IMR-90 (cell line): ENCODE data around the gene PYCARD. TPM values are rescaled to one million over a fixed set of nuclear protein-coding genes. Genes with fewer than 3 reads are reported as not detected.

Experiments used
- ATAC-seq: fragments of 200-7000 bp; cut with Tn5 transposase; 2 replicates; pipeline ENCODE4 v1.9.1; 2020; ENCODE audit warnings: low read depth, mild to moderate bottlenecking, moderate library complexity
- BruUV-seq: library from RNA; stranded (reverse); fragments of 400-500 nt; replicated peaks from 2 replicates; lab custom pipeline; 2021; lab: Mats Ljungman, UMichigan
- CTCF ChIA-PET: fragments of 300-600 bp; formaldehyde crosslinking; extraction: SDS; loops from one replicate; lab custom pipeline; 2021; ENCODE audit warnings: antibody characterized with exemption; lab: Yijun Ruan, JAX
- POLR2A ChIA-PET: fragments of 300-600 bp; sonication (Branson Sonifier 250); formaldehyde crosslinking; loops from one replicate; lab custom pipeline; 2022; ENCODE audit warnings: antibody characterized with exemption; ENCODE audit not compliant: unreplicated experiment; lab: Charles Lee
- DNase-seq: peaks from one replicate; pipeline ENCODE4 v3.0.0; 2013
- H2AFZ ChIP-seq: replicated peaks from 2 replicates; pipeline ENCODE3; 2013; ENCODE audit warnings: low read length, mild to moderate bottlenecking; ENCODE audit not compliant: poor library complexity
- H2AK5ac ChIP-seq: 2 replicates; pipeline ENCODE4 v1.6.1; 2013; ENCODE audit warnings: low read depth, low read length, inconsistent platforms
- H2AK9ac ChIP-seq: replicated peaks from 2 replicates; pipeline ENCODE3; 2013; ENCODE audit warnings: mild to moderate bottlenecking, low read depth, low read length, moderate library complexity; ENCODE audit not compliant: poor library complexity
- H2BK120ac ChIP-seq: 2 replicates; pipeline ENCODE4 v1.6.1; 2013; ENCODE audit warnings: low read depth, low read length, inconsistent platforms
- H2BK15ac ChIP-seq: 3 replicates; pipeline ENCODE4 v1.6.1; 2013; ENCODE audit warnings: low read depth, low read length, inconsistent platforms
- H2BK20ac ChIP-seq: 2 replicates; pipeline ENCODE4 v1.6.1; 2013; ENCODE audit warnings: low read depth, mild to moderate bottlenecking, inconsistent platforms, low read length, moderate library complexity
- H2BK5ac ChIP-seq: 2 replicates; pipeline ENCODE4 v1.6.1; 2013; ENCODE audit warnings: mild to moderate bottlenecking, low read depth, low read length, inconsistent platforms; ENCODE audit not compliant: poor library complexity, severe bottlenecking
- H3K14ac ChIP-seq: replicated peaks from 2 replicates; pipeline ENCODE4 v1.6.1; 2013; ENCODE audit warnings: low read depth, low read length, inconsistent platforms
- H3K18ac ChIP-seq: 2 replicates; pipeline ENCODE4 v1.6.1; 2013; ENCODE audit warnings: low read depth, low read length, control low read depth
- H3K23ac ChIP-seq: 2 replicates; pipeline ENCODE4 v1.6.1; 2013; ENCODE audit warnings: low read depth, low read length, inconsistent platforms
- H3K27ac ChIP-seq: 2 replicates; pipeline ENCODE4 v1.5.1; 2013; ENCODE audit warnings: mild to moderate bottlenecking, control low read depth, low read length; ENCODE audit not compliant: insufficient read depth
- H3K27me3 ChIP-seq: 2 replicates; pipeline ENCODE4 v1.6.1; 2013; ENCODE audit warnings: low read length; ENCODE audit not compliant: control insufficient read depth, insufficient read depth
- H3K36me3 ChIP-seq: 2 replicates; pipeline ENCODE4 v1.6.1; 2013; ENCODE audit warnings: low read length, mixed read lengths; ENCODE audit not compliant: control insufficient read depth, insufficient read depth
- H3K4ac ChIP-seq: 2 replicates; pipeline ENCODE4 v1.6.1; 2013; ENCODE audit warnings: low read depth, low read length, inconsistent platforms
- H3K4me1 ChIP-seq: 2 replicates; pipeline ENCODE4 v1.6.1; 2013; ENCODE audit warnings: low read length, mixed read lengths; ENCODE audit not compliant: control insufficient read depth, insufficient read depth
- H3K4me2 ChIP-seq: 2 replicates; pipeline ENCODE4 v1.6.1; 2013; ENCODE audit warnings: low read depth, mild to moderate bottlenecking, control low read depth, low read length, moderate library complexity
- H3K4me3 ChIP-seq: 2 replicates; pipeline ENCODE4 v1.5.1; 2013; ENCODE audit warnings: low read depth, mild to moderate bottlenecking, control low read depth, low read length, moderate library complexity; ENCODE audit not compliant: insufficient read depth
- H3K56ac ChIP-seq: 2 replicates; pipeline ENCODE4 v1.6.1; 2013; ENCODE audit warnings: low read length, inconsistent platforms; ENCODE audit not compliant: insufficient read depth; ENCODE audit errors: extremely low read depth
- H3K79me1 ChIP-seq, 2 experiments: 2 replicates each; pipeline ENCODE4 v1.6.1; 2013; ENCODE audit warnings: low read length in 2 of 2, inconsistent platforms in 1 of 2, low read depth in 1 of 2
- H3K9ac ChIP-seq: 2 replicates; pipeline ENCODE4 v1.6.1; 2013; ENCODE audit warnings: low read depth, low read length, control low read depth
- H3K9me1 ChIP-seq: 2 replicates; pipeline ENCODE4 v1.6.1; 2013; ENCODE audit warnings: low read length, inconsistent platforms; ENCODE audit not compliant: insufficient read depth
- H3K9me3 ChIP-seq: 2 replicates; pipeline ENCODE4 v1.6.1; 2013; ENCODE audit warnings: low read length; ENCODE audit not compliant: control insufficient read depth, insufficient read depth
- H4K20me1 ChIP-seq: 2 replicates; pipeline ENCODE4 v1.6.1; 2013; ENCODE audit warnings: low read length, inconsistent platforms; ENCODE audit not compliant: insufficient read depth
- H4K5ac ChIP-seq: 2 replicates; pipeline ENCODE4 v1.6.1; 2013; ENCODE audit warnings: mild to moderate bottlenecking, low read depth, low read length, control low read depth
- H4K8ac ChIP-seq, 2 experiments: 2 replicates each; pipeline ENCODE4 v1.6.1; 2013; ENCODE audit warnings: low read depth in 2 of 2, low read length in 2 of 2, control low read depth in 1 of 2, inconsistent platforms in 1 of 2
- H4K91ac ChIP-seq: 2 replicates; pipeline ENCODE4 v1.6.1; 2013; ENCODE audit warnings: low read depth, low read length, inconsistent platforms; ENCODE audit not compliant: insufficient read depth
- BHLHE40 ChIP-seq: fragments of 150-350 bp; IDR thresholded peaks from 2 replicates; pipeline ENCODE4 v1.6.1; 2016; ENCODE audit warnings: mild to moderate bottlenecking, low read depth, low read length
- CEBPB ChIP-seq: IDR thresholded peaks from 2 replicates; pipeline ENCODE4 v1.6.1; 2012; ENCODE audit warnings: low read depth, low read length, improper control_type of control experiment
- CHD1 ChIP-seq: IDR thresholded peaks from 2 replicates; pipeline ENCODE4 v1.6.1; 2012; ENCODE audit warnings: low read depth, low read length, improper control_type of control experiment
- FOS ChIP-seq: fragments of 150-350 bp; IDR thresholded peaks from 2 replicates; pipeline ENCODE4 v1.6.1; 2016; ENCODE audit warnings: low read depth, low read length
- MAZ ChIP-seq: IDR thresholded peaks from 2 replicates; pipeline ENCODE4 v1.6.1; 2012; ENCODE audit warnings: low read depth, mild to moderate bottlenecking, low read length, improper control_type of control experiment, moderate library complexity, borderline replicate concordance
- POLR2A ChIP-seq: IDR thresholded peaks from 2 replicates; pipeline ENCODE4 v1.6.1; 2012; ENCODE audit warnings: mild to moderate bottlenecking, low read depth, low read length
- RAD21 ChIP-seq: IDR thresholded peaks from 2 replicates; pipeline ENCODE4 v1.6.1; 2012; ENCODE audit warnings: low read length, improper control_type of control experiment
- RCOR1 ChIP-seq: IDR thresholded peaks from 2 replicates; pipeline ENCODE4 v1.6.1; 2012; ENCODE audit warnings: mild to moderate bottlenecking, low read length, improper control_type of control experiment; ENCODE audit not compliant: insufficient replicate concordance
- RFX5 ChIP-seq: IDR thresholded peaks from 2 replicates; pipeline ENCODE4 v1.8.0; 2012; ENCODE audit warnings: low read depth, mild to moderate bottlenecking, low read length, moderate library complexity
- SMC3 ChIP-seq: fragments of 150-350 bp; IDR thresholded peaks from 2 replicates; pipeline ENCODE4 v1.6.1; 2016; ENCODE audit warnings: low read depth, mild to moderate bottlenecking, antibody characterized with exemption, low read length, moderate library complexity
- USF2 ChIP-seq: fragments of 150-350 bp; IDR thresholded peaks from 2 replicates; pipeline ENCODE4 v1.6.1; 2017; ENCODE audit warnings: mild to moderate bottlenecking, antibody characterized with exemption, low read length, low read depth
- WGBS, 2 experiments: methylation state at CpG; one replicate each; pipeline versions ENCODE4 v1.1.5 to v1.1.7; 2013; ENCODE audit warnings: missing lambda C conversion rate in 2 of 2; ENCODE audit not compliant: insufficient read length in 1 of 2; ENCODE audit errors: extremely low coverage in 2 of 2; 5-methylcytosine and 5-hydroxymethylcytosine counted together
- dilution Hi-C: fragments of 300-500 bp; cut with HindIII; formaldehyde crosslinking; loops from one replicate; pipeline ENCODE4 v1.14.3; 2018; ENCODE audit warnings: low sequenced_read_pairs; ENCODE audit not compliant: unreplicated experiment
- in situ Hi-C: fragments of 300-500 bp; cut with MboI; formaldehyde crosslinking; loops from 3 replicates; pipeline ENCODE4 v1.14.3; 2019; ENCODE audit warnings: low sequenced_read_pairs, inconsistent platforms, mixed read lengths
- intact Hi-C: fragments of 100-400 bp; cut with micrococcal nuclease; formaldehyde crosslinking; loops from 2 replicates; pipeline ENCODE4 v1.10.0; 2022
- polyA plus RNA-seq, 3 experiments: library from polyadenylated mRNA; depleted of rRNA; stranded (reverse); fragments of >200 nt; gene quantifications; 2 replicates each; pipeline ENCODE4 v1.2.3, GENCODE V29; 2012; ENCODE audit warnings: low replicate concordance in 1 of 3
- total RNA-seq: library from RNA; depleted of rRNA; stranded (reverse); fragments of >200 nt; gene quantifications from 2 replicates; pipeline ENCODE4 v1.2.3, GENCODE V29; 2012
- TF ChIP-seq, protein P1 (sequence below): conservative IDR thresholded peaks from 2 replicates; pipeline ENCODE4 v1.5.1; 2012; ENCODE audit warnings: mild to moderate bottlenecking, low read depth, low read length, improper control_type of control experiment

PYCARD gene
- total and polyA plus RNA-seq, 2 of the 4 experiments (the other 2 are of a cell fraction) = 10.2 to 20.5 TPM

- TF ChIP-seq BHLHE40 = no peak
Measured at GRCh38 chr16:31204871-31205666, 2.5 kb upstream of the PYCARD start (continued).

DNA sequence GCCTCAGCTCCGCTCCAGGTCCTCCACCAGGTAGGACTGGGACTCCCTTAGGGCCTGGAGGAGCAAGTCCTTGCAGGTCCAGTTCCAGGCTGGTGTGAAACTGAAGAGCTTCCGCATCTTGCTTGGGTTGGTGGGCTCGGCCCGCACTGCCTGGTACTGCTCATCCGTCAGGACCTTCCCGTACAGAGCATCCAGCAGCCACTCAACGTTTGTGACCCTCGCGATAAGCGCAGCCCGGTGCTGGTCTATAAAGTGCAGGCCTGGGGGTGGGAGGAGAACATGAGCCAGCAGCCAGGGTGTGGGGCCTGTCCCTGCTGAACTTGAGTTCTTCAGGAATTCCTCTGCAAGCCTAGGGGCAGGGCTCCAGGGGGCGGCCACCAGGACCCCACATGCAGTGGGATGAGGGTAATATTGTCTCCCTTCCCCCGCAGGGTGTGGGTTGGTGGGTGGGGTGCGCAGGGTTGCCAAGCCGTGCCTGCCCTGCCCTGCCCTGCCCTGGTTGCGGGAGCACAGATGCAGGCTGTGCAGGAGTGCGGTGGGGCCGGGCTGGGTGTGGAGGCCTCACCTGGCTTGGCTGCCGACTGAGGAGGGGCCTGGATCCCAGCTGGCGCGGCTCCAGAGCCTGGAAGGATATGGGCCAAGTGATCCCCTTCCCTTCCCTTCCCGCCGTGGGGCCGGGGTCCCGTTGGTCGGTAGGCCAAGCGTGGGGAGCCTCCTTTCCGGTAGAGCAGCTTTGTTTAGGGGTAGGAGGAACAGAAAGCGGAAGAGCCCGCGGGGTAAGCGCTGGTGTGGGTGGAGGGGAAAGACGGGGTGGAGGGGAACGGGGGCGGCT is 762 bp downstream of the PYCARD start:
- Histone ChIP-seq H2AK5ac (no peak overlapping the region), H2BK120ac (no peak overlapping the region), H3K79me1 (peaks cover 4% of the 10 kb centered on the region in 2 experiments; a peak in 2 of 4 replicates), H4K5ac (no peak overlapping the region), H3K14ac (no peak overlapping the region), H2BK15ac (no peak overlapping the region), H3K56ac (no peak overlapping the region), H3K4me2 (peak overlapping the region; percentile 66), H3K27ac (peak overlapping the region; percentile 13; the same call in 1 of the 2 replicates), H3K36me3 (peaks cover 17% of the 10 kb centered on the region), H4K91ac (no peak overlapping the region), H4K20me1 (peaks cover 40% of the 10 kb centered on the region), H3K9me3 (no peaks in the 10 kb centered on the region), H2BK5ac (no peak overlapping the region), H3K4ac (peak overlapping the region; percentile 14; the same call in 1 of the 2 replicates), H3K4me1 (peaks cover 4% of the 10 kb centered on the region; the same call in 1 of the 2 replicates), H3K9ac (peak overlapping the region; percentile 73), H2AK9ac (peak overlapping the region; percentile 85), H3K4me3 (peak overlapping the region; percentile 87), H3K9me1 (peaks cover 4% of the 10 kb centered on the region; the same call in 1 of the 2 replicates), H3K23ac (no peak overlapping the region), H2AFZ (peak overlapping the region; percentile 96), H2BK20ac (no peak overlapping the region), H4K8ac (peak overlapping the region; percentile 41 to 44; a peak in 2 of 4 replicates), H3K27me3 (peaks cover 7% of the 10 kb centered on the region), H3K18ac (no peak overlapping the region; the same call in 1 of the 2 replicates)
- in situ Hi-C loops = no loop called here
- dilution Hi-C loops = no loop called here
- ChIA-PET CTCF (no interaction called here), POLR2A (interaction anchor here (1.0 to 1.5 kb wide), 2 partner anchors 12 to 22 kb away, joined by 3 to 5 read pairs; partner anchors contain the start of genes FUS and TRIM72)
- intact Hi-C loops = loop anchor here (2.0 kb wide), 3 partner anchors 181 to 667 kb away; partner anchors contain the start of gene ZNF843
- no TSS peak for BruUV-seq
- ATAC-seq (peak; percentile 53), DNase-seq (no peak)
- 20% methylated on average over 1 of the region's 35 CpGs; no CpG with 5 or more reads in 1 of the 2 experiments for WGBS, 2 experiments
- TF ChIP-seq RCOR1 (no peak), RFX5 (no peak), CHD1 (no peak), SMC3 (no peak), FOS (no peak), RAD21 (no peak), CEBPB (no peak), MAZ (no peak), USF2 (no peak), POLR2A (no peak)
- TF ChIP-seq, protein P1, sequence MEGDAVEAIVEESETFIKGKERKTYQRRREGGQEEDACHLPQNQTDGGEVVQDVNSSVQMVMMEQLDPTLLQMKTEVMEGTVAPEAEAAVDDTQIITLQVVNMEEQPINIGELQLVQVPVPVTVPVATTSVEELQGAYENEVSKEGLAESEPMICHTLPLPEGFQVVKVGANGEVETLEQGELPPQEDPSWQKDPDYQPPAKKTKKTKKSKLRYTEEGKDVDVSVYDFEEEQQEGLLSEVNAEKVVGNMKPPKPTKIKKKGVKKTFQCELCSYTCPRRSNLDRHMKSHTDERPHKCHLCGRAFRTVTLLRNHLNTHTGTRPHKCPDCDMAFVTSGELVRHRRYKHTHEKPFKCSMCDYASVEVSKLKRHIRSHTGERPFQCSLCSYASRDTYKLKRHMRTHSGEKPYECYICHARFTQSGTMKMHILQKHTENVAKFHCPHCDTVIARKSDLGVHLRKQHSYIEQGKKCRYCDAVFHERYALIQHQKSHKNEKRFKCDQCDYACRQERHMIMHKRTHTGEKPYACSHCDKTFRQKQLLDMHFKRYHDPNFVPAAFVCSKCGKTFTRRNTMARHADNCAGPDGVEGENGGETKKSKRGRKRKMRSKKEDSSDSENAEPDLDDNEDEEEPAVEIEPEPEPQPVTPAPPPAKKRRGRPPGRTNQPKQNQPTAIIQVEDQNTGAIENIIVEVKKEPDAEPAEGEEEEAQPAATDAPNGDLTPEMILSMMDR = no peak
